CD4-positive, alpha-beta T cell treated with Interleukin-17A for 1 hour (primary cell): ENCODE data around the gene LSM7.
A peak's percentile ranks its signal among the peaks of the same experiment; 100 is the strongest.

Experiments
- DNase-seq: peaks from one replicate; pipeline ENCODE4 v3.0.0-alpha.2; 2020

Gene LSM7

DNA sequence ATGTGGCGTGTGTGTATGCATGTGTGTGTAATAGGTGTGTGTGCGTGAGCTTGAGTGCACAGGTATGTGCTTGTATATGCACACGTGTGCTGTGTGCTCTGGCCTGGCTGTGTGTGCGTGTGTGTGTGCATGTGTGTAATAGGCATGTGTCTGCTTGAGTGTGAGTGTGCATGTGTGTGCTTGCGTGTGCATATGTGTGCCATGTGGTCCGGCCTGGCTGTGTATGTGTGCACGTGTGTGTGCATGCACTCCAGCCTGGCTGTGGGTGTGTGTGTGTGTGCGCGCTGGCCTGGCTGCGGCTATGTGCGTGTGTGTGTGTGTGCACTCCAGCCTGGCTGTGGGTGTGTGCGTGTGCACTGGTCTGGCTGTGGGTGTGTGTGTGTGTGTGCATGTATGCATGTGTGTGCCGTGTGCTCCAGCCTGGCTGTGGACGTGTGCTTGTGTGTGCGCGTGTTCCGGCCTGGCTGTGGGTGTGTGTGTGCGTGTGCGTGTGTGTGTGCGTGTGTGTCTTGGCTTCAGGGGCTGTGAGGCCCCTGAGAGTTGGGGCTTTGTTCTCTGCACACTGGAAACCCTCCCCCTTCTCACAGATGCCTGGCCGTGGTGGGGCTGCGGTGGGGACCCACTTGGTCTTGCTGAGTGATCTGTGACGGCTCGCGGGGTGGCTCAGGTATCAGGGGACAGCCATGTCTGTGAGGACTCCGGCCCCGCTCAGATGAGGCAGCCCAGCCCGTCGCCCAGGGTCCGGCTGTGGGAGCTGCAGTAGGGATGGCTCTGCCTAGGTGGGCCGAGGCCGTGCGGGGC, 8.3 kb upstream of the LSM7 start:
- DNase-seq, result no peak

DNA sequence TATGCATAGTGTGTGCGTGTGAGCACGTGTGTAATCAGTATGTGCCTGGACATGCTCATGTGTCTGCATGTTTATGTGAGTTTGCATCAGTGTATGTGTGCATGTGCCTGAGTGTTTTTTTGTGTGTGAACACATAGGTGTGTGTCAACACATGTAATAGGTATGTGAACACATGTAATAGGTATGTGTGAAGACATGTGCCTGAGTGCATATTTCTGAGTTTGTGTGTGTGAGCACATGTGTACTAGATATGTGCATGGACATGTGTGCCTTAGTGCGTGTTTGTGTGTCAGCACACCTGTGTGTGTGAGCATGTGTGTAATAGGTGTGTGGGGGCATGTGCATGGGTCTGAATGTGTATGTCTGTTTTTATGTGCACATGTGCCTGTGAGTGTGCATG, 7.5 kb upstream of the LSM7 start:
- no peak for DNase-seq

DNA sequence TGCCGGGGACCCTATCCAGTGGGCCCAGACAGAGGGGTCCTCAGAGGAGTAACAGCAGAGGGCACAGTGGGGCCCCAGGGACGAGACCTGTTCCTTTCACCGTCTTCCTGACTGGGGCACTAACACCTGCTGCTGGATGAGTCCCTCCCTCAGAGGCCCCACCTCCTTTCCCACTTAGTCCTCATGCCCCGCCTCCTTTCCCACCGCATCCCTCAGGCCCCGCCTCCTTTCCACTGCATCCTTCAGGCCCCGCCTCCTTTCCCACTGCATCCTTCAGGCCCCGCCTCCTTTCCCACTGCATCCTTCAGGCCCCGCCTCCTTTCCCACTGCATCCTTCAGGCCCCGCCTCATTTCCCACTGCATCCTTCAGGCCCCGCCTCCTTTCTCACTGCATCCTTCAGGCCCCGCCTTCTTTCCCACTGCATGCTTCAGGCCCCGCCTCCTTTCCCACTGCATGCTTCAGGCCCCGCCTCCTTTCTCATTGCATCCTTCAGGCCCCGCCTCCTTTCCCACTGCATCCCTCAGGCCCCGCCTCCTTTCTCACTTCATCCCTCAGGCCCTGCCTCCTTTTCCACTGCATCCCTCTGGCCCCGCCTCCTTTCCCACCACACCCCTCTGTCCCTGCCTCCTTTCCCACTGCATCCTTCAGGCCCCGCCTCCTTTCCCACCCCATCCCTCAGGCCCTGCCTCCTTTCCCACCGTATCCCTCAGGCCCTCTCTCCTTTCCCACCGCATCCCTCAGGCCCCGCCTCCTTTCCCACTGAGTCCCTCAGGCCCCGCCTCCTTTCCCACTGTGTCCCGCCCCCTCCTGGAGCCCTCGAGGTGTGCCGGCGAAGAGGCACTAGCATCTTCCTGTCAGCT, 6.8 kb upstream of the LSM7 start:
- no peak for DNase-seq

DNA sequence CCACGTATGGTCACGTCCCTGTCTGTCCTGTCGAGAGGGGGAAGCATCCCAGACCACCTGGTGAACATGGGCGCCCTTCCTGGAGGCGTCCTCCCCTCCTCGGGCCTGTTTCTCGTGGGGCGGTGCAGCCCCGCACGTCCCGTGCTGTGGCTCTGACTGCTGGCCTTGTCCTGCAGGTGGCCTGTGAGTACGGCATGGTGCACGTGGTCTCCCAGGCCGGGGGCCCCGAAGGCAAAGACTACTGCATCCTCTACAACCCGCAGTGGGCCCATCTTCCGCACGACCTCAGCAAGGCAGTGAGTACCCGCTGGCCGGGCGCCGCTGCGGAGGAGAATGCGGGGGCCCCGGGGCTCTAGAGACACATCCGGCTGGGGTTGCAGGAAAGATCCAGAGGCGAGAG, 6.0 kb upstream of the LSM7 start:
- no peak for DNase-seq

DNA sequence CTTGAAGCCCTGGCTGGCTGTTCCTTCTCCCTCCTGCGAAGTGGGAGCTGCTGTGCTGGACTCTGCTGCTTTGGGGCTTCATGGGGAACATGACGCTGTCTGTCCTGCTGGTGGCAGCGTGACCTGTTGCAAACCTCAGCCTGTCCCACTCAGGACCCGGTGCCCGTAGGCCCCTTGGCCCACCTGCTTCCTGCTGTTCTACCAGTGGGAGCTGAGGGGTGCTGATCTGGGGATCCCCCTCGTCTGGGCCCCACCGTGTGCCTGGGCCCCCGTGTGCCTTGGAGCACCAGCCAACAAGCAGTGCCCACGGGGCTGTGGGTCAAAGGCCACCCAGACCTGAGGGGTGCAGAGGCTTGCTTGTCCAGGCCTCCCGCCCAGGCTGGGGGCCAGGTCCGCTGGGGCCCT, 5.4 kb upstream of the LSM7 start:
- no peak for DNase-seq

DNA sequence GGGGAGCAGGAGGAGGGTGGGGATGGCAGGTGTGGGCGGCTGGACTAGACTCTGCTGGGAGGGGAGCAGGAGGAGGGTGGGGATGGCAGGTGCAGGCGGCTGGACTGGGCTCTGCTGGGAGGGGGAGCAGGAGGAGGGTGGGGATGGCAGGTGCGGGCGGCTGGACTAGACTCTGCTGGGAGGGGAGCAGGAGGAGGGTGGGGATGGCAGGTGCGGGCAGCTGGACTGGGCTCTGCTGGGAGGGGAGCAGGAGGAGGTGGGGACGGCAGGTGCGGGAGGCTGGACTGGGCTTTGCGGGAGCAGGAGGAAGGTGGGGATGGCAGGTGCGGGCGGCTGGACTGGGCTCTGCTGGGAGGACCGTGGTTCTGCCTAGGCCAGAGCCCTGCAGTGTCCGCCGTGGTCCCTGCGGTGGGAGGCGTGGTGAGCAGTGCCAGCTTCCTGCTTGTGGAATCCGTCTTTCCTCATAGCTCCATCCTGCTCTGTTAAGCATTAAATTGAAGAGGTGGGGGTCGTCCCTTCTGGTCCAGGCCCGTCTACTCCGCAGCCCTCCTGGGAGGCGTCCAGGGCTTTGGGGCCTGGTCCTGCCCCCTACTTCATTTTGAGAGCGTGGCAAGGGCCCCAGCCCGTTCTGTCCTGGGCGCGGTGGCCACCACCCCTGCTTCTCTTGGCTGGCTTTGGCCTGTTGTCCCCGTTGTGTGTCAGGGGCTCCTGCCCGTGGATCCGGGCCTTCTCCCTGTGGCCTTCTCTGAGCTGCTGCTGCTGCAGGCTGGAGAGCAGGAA, 4.8 kb upstream of the LSM7 start:
- DNase-seq, result no peak

DNA sequence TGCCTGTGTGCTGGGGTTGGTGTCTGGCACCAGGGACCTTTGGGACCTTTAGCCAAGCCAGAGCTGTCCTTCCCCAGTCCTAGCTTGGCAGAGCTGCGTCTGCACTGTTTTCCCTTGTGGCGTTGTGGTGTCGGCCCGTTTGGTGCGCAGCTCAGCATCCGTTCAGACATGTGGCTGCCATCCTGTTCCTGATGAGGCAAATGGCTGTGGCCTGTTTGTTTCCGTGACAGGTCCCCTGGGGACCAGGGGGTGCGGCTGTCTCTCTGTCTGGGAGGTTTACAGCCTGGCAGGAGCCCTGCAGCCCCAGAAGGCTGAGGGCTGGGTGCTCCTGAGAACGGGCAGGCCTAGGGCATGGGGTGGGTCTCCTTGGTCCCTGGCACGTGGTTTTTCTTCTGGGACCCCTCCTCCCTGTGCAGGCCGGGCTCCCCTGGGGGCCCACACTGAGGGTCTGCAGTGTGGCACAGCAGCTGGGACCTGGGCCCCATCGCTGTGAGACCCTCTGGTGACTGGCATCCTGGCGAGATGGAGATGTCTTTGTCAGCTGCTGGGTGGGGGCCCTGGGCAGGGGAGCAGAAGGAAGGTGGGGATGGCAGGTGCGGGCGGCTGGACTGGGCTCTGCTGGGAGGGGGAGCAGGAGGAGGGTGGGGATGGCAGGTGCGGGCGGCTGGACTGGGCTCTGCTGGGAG, 4.1 kb upstream of the LSM7 start:
- peak; percentile 45 for DNase-seq

DNA sequence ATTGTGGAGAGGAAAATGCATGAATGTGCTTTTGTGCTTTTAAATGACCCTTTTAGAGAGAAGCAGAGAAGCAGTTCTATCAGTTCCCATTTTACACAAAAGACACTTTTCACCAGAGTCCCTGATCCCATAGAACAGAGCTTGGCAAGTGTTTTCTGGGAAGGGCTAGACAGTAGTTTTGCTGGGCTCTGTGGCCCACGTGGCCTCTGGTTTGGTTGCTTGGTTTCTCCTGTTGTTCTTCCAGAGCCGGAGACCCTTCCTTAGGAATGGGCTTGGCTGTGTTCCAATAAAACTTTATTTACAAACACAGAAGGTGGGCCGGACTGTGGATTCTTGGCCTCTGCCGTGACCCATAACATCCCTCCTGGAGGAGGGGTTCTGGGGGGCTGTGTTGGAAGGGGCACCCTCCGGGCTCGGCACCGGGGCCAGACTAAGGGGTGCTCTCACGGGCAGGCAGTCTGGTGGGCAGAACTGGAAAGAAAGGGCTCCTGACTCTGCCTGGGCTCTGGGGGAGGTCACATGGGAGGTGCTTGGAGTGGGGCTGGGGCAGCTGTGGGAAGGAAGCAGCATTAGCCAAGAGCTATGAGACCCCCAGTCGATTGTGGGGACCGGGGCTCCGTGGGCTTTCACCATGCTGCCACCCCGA, 3.3 kb upstream of the LSM7 start:
- DNase-seq, result no peak

DNA sequence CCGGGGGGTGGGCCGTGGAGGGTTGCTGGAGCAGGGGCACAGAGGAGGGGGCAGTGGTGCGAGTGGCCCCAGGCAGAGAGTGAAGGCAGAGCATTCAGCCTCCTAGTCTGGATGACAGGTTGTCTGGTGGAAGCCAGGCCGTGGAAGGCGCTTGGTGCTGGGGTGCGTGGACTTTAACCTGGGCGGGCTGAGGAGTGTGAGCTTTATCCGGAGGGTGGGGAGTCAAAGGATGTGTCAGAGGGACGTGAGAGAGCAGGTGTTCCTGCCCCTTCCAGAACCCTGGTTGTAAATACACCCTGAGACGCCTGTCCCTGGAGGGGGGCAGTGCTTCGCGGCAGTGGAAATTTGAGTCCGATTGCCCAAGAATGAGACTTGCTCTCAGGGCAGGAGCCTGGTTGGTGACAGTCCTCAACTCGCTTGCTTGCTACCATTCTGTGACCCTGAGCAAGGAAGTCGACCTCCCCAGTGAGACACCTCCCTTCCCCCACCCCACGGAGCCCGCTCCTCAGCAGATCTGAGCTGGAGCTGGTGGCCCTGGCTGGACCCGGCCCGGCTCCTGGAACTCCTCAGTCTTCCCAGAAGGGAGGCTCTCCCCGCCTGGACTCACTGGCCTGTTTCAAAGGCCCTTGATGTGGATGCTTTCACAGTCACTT, 2.4 kb upstream of the LSM7 start:
- DNase-seq, result no peak

DNA sequence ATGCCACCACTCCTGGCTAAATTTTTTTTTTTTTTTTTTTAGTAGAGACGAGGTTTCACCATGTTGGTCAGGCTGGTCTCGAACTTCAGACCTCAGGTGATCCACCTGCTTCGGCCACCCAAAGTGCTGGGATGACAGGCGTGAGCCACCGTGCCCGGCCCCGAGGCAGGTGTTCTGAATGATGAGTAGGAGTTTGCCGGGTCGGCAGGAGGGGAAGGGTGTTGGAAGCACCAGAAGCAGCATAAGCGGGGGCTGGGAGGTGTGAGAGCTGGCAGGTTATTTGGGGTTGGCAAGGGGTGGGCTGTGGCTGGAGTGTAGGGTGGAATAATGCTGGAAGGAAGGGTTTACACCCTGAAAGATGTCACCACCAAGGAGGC, 1.9 kb upstream of the LSM7 start:
- no peak for DNase-seq

DNA sequence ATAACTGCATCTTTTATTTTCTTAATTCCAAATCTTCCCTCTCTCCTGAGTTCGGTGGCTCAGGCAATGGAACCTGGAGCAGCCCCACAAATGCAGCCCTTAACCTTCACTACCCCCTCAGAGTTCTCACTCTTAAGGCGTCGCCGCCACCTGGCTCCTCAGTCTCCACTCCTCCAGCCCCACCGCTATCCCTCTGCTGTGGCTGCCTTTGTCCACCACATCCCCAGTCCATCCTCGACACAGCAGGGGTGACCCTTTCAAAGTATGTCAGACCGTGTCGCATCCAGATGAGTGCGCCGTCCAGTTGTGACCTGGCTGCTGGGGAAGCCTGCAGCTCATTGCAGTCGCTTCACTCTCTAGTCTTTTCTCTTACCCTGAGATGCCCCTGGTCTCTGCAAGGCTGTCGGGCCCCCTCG, 1.1 kb upstream of the LSM7 start:
- no peak for DNase-seq

DNA sequence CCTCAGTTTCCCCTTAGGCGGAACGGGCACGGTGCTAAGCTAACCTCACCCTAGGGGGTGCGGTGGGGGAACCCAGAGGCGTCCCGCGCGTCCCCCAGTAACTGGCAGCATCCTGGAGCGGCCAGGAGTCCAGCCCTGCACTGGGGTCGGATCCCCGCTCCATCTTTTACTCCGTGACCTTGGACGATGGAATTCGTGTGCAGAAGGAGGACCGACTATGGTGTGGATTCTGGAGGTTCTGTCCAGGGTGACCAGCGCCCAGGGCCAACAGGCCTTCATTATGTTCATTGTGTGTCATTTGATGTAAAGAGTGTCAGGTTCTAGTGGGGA, 728 bp upstream of the LSM7 start:
- DNase-seq, result no peak

DNA sequence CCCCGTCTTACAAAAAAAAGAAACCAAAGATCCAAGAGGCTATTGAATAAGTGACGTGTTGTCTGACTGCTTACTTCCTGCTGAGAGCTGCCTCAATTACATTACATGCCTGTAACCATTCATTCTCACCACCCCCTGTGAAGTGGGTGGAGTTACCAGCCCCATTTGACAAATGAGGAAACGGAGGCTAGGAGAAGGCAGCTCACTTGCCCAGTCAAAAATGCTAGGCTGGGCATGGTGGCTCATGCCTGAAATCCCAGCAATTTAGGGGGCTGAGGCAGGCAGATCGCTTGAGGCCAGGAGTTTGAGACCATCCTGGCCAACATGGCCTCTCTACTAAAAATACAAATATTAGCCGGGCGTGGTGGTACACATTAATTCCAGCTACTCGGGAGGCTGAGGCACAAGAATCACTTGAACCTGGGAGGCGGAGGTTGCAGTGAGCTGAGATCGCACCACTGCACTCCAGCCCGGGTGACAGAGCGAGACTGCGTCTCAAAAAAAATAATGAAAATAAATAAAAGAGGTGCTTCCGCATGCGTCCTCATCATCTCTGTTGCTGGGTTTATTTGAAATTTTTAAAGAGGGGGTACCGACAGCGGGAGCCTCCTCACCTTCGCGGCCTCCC, 499 bp downstream of the LSM7 start:
- peak; percentile 83 for DNase-seq

DNA sequence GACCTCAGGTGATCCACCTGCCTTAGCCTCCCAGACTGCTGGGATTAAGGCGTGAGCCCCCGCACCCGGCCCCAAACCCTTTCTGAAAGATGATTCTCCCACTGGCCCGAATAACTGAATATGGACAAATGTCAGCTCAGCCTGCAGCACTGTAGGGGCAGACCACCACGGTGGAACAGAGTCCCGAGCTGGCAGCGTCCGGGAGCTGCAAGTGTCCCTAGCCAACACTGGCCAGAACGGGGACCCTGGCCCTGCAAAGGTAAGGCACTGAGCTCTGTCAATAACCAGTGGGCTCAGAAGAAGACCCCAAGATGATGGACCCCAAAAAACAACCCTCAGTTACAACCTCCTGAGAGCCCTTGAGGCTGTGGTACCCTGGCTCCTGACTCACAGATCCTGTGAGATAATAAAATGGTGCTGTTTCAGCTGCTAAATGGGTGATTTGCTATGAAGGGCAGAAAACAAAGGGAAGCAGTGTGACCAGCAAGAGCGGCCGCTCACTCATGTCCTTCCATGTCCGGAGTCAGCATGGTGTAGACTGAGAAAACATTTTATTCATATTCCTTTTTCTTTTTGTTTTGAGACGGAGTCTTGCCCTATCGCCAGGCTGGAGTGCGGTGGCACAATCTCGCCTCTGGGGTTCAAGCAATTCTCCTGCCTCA, 1.6 kb downstream of the LSM7 start:
- DNase-seq, result no peak

DNA sequence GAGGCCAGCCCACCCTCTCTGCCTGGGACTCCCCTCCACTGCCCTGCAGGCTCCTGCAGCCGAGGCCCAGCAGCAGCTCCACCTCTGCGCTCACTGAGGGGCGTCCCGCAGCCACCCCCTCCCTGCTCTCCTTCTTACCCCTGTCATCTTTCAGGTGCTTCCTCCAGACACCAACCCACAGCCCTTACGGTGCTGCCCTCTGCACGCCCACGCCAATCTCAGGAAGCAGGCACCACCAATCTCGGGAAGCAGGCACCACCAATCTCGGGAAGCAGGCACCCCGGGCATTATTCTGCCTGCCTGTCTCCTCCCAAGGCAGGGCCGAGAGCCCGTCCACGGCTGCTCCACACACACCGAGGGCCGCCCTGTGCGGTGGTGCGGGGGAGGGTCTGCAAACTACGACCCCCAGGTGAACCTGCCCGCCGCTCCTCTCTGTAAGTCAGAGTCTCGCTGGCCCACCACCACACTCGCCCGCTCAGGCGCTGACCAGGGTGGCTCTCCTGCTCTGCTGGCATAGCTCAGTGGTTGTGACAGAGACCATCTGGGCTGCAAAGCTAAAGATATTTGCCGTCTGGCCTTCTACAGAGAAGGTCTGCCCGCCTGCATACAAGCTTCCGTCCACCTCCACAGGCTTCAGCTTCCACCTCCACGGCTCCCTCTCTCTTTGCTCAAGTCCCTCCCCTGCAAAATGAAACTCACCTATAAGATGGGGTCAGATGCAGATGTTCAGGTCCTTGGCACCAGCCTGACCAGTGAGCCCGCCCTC, 2.9 kb downstream of the LSM7 start:
- no peak for DNase-seq

DNA sequence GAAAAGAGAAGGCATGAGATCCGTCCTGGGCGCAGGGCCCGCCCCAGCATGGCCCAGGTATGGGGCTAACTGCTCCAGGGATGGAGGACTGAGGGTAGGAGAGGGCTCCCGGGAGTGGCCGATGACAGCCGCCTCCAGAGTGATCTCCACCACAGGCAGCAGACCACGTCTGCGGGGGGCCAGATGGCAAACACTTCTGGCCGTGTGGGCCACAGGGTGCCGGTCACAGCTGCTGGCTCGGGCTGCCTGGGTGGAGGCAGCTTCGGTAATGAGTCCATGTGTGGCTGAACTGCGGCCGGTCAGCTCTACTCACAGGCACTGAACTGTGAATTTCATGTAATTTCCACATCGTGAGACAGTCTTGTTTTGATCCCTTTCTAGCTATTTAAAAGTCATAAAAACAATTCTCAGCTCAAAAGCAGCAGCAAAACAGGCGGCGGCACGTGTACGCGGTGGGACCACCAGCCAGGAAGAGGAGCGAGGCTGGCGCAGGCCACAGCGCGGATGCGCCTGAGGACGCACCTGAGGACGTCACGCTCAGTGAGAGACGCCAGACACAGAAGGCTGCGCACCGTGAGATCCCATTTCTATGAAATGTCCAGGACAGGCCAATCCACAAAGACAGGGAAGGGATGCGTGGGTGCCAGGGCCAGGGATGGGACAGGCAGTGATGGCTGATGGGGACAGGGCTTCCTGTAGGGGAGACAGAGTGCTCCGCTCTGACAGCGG, 4.0 kb downstream of the LSM7 start:
- no peak for DNase-seq

DNA sequence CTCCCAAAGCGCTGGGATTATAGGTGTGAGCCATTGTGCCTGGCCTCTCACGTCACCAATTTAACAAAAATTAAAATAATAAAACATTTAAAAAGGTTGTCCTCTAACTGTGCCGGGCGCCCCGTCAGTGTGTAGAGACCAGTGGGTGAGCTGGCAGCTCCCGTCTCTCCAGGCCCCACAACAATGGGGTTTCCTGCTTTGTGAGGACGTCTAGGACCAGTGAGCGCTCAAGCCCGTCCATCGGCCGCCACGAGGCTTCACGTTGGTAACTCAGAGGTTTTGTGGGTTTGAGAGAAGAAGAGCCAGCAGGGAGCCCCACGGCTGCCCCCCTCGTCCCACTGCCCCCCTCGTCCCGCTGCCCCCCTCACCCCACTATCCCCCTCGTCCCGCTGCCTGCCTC, 4.7 kb downstream of the LSM7 start:
- no peak for DNase-seq

DNA sequence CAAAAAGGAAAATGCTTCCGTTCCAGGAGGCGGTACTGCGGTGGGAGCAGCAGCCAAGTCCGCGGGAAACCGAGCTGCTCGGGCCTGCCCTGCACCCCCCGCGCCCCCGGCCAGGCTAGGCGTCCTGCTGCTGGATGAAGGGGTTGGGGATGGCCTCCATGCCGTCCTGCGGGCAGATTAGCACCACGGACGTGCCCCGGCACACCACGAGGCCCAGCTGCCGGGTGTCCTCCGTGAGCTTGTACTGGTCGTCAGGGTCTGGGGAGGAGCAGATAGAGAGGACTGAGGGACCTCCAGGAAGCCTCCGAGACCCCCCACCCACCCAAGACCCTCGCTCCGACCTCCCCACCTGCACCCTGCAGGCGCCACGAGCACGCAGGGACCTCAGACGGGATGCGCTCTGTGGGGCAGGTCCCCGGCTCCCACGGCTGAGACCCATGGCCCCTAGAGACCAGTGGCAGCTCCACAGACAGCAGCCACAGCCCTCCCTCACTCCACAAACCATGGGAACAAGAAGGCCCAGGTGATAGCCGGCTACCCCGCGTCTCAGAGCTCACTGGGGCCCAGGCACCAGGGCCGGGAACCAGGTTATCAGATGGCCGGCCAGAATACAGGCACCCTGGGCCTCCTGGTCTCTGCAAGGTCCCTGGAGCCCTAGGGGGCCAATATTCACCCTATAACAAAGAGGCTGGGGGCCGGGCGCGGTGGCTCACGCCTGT, 6.7 kb downstream of the LSM7 start:
- no peak for DNase-seq

DNA sequence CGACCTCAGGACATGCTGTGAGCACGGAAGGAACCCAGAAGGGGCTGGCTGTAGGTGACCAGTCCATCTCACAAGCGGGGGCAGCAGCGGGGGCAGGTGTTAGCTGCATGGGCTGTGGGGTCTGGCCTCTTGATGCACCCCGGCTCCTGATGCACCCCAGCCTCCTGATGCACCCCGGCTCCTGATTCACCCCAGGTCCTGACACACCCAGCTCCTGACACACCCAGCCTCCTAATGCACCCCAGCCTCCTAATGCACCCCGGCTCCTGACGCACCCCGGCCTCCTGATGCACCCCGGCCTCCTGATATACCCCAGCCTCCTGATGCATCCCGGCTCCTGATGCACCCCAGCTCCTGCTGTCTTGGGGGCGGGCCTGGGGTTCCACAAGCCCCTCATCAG, 7.4 kb downstream of the LSM7 start:
- DNase-seq, result no peak
